PFSK-1 (cell line): ENCODE measurements around the gene LYSMD3.

Experiments
- FOXP2 ChIP-seq: optimal IDR thresholded peaks from 2 replicates; pipeline ENCODE3; 2011; ENCODE audit warnings: borderline replicate concordance, control low read depth, inconsistent platforms; ENCODE audit not compliant: insufficient read depth; ENCODE audit errors: extremely low read length, extremely low read depth
- POLR2AphosphoS5 ChIP-seq: IDR thresholded peaks from 2 replicates; pipeline ENCODE4 v1.6.1; 2012; ENCODE audit warnings: low read depth, mild to moderate bottlenecking, control low read depth, low read length, moderate library complexity
- SIN3A ChIP-seq: IDR thresholded peaks from 2 replicates; pipeline ENCODE4 v1.6.1; 2012; ENCODE audit warnings: mild to moderate bottlenecking, low read length, moderate library complexity, borderline replicate concordance; ENCODE audit not compliant: insufficient read depth
- TAF1 ChIP-seq: IDR thresholded peaks from 2 replicates; pipeline ENCODE4 v1.6.1; 2012; ENCODE audit warnings: low read length, control low read depth, borderline replicate concordance; ENCODE audit not compliant: insufficient read depth
- TF ChIP-seq, protein P1 (sequence below), 2 experiments: IDR thresholded peaks; 2 replicates each; pipeline versions ENCODE4 v1.6.1 to v1.8.0; 2011 to 2012; ENCODE audit warnings: low read depth in 2 of 2, low read length in 2 of 2, control low read depth in 1 of 2, inconsistent platforms in 1 of 2, mild to moderate bottlenecking in 1 of 2, moderate library complexity in 1 of 2; ENCODE audit not compliant: insufficient read depth in 1 of 2

The LYSMD3 gene

DNA sequence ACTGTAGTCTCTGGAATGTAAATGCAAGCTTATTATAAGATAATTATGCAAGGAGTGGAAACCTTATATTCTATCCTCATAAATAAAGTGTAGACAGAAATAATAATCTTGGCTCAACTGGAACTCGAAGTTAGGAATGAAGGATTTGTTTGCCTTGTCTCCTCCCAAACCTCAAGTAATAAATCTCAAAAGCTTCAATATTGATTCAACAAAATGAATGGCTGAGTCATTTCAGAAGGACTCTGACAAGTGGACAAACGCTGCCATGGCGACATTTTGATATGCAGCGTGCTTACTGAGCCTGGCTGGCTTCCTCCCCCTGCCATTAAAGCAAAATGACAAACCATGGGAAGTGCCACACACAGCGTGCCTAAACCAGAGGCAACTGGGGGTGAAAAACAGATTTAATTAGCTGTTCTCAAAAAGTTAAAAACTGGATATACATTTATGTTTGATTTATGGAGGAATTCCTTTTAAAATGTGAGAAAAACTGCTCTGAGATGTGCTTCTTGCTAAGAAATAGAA is 18.7 kb upstream of the LYSMD3 start:
- TF ChIP-seq, protein P1, sequence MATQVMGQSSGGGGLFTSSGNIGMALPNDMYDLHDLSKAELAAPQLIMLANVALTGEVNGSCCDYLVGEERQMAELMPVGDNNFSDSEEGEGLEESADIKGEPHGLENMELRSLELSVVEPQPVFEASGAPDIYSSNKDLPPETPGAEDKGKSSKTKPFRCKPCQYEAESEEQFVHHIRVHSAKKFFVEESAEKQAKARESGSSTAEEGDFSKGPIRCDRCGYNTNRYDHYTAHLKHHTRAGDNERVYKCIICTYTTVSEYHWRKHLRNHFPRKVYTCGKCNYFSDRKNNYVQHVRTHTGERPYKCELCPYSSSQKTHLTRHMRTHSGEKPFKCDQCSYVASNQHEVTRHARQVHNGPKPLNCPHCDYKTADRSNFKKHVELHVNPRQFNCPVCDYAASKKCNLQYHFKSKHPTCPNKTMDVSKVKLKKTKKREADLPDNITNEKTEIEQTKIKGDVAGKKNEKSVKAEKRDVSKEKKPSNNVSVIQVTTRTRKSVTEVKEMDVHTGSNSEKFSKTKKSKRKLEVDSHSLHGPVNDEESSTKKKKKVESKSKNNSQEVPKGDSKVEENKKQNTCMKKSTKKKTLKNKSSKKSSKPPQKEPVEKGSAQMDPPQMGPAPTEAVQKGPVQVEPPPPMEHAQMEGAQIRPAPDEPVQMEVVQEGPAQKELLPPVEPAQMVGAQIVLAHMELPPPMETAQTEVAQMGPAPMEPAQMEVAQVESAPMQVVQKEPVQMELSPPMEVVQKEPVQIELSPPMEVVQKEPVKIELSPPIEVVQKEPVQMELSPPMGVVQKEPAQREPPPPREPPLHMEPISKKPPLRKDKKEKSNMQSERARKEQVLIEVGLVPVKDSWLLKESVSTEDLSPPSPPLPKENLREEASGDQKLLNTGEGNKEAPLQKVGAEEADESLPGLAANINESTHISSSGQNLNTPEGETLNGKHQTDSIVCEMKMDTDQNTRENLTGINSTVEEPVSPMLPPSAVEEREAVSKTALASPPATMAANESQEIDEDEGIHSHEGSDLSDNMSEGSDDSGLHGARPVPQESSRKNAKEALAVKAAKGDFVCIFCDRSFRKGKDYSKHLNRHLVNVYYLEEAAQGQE (IDR thresholded peaks at IDR 0.05; ENCODE audit: insufficient read depth in 1 of 2, low read depth in 2 of 2, low read length in 2 of 2), result no peak
- TF ChIP-seq FOXP2 (no peak), SIN3A (no peak), TAF1 (no peak), POLR2AphosphoS5 (no peak)

DNA sequence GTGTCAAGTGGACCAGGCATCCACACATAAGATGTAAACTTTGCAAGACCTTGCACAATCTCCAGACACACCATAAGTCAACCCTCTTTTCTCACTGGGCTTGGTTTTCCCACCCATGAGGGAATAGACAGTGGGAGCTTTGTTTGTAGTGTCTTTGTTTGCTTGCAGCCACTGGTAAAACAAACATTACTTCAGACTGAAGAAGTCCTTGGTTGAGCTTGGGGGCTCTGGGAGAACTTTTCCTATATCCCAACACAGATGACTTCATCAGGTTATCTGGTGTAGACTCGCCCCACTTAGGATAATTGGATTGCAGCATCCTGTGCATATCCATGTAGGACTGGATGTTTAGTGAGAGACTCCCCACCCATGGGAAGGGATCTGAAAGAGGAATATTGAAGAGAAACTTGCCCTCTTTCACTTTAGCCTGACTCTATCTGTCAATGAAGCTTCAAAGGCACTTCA is 17.7 kb upstream of the LYSMD3 start:
- TF ChIP-seq, protein P1 (IDR thresholded peaks at IDR 0.05; ENCODE audit: insufficient read depth in 1 of 2, low read depth in 2 of 2, low read length in 2 of 2), result no peak
- TF ChIP-seq SIN3A (no peak), TAF1 (no peak), POLR2AphosphoS5 (no peak), FOXP2 (no peak)

DNA sequence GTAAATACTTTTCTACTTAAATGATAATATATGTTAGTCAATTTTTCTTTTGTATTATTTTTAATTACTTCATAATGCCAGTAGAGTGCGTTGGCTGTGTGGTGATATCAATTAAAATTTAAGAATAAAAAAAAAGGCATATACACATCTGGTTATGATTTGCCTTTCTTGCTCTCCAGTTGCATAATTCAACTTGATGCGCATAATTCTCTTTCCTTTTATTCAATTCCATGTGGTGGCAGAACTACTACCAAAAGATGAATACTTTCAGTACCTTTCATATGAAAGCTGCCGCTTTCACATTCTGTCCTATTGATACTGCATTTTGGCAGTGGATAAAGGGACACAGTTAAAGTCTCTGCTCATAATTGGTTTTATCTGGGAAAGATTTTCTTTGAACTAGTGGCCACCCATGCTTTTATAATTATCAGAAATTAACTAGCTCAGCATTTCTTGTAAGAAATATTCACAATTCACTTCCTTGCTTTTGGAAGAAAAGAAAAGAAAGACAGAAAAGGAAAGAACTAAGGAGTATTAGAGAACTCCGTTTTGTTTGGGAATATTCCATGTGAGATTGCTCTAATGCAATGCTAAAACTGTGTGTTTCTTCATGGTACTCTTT is 16.9 kb upstream of the LYSMD3 start:
- no peak for TF ChIP-seq POLR2AphosphoS5
- TF ChIP-seq SIN3A, result no peak
- TF ChIP-seq, protein P1 (IDR thresholded peaks at IDR 0.05; ENCODE audit: insufficient read depth in 1 of 2, low read depth in 2 of 2, low read length in 2 of 2), result no peak
- TF ChIP-seq FOXP2, result no peak
- TF ChIP-seq TAF1, result no peak

DNA sequence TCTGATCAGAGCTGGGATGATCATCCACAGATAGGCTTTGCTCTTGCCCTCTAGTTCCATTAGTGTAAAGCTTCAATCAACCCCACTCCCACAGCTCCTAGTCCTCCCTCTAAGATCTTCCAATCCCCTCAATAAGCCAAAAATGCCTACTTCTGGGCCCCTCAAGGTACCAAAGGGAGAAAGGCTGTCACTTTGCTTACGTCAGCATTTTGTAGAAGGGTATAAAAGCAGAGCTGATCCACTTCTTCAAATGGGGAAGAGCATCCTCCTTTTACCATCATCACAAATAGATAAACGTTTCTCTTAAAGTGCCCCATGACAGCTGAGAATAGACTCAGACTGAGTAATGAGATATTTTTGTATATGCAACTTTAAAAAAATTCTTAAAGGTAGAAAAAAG is 16.1 kb upstream of the LYSMD3 start:
- TF ChIP-seq SIN3A, result no peak
- TF ChIP-seq POLR2AphosphoS5, result no peak
- no peak for TF ChIP-seq FOXP2
- TF ChIP-seq, protein P1 (IDR thresholded peaks at IDR 0.05; ENCODE audit: insufficient read depth in 1 of 2, low read depth in 2 of 2, low read length in 2 of 2), result no peak
- TF ChIP-seq TAF1, result no peak
